Pulmonary artery endothelial cell (primary cell): ENCODE results near the gene ST3GAL3. TPM values are rescaled to one million over a fixed set of nuclear protein-coding genes. Genes with fewer than 3 reads are reported as not detected.

Source experiments
- DNase-seq: peaks from one replicate; pipeline ENCODE4 v3.0.0-alpha.2; 2011; ENCODE audit warnings: low read depth, low spot score
- total RNA-seq: library from RNA; depleted of rRNA; stranded (reverse); fragments of >200 nt; gene quantifications from 2 replicates; pipeline ENCODE4 v1.2.3, GENCODE V29; 2014

The ST3GAL3 gene
- total RNA-seq, 1 donor from 2014 or later, result 17.1 TPM

DNA sequence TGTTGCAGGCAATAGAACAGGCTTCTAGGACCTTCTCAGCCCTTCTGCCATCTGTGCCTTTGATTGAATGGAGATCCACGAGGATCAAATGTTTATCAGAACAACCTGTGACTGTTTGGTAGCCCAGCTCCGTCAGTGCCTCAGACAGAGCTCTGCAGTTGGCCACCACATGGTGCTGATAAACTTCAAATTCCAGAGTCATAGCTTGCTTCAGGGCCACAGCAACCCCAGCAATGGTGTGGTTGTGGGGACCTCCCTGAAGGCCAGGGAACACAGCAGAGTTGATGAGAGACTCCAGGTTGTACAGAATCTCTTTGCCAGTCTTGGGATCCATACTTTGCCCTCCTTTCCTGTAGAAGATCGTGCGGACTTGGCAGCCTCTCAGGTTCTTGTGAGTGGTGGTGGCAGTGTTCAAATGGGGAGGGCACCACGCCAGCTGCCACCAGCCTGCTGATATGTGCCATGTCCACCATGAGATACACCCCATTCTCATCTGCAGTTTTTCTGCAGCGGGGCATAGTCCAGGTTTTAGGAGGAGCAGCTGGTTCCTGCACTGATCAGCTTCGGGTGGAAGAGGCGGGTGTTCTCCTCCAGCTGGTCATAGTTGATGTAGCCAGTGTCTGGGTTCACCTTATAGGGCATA, 143.4 kb downstream of the ST3GAL3 start:
- no peak for DNase-seq

GRCh38 chr1:43851561-43852338, 144.4 kb downstream of the ST3GAL3 start:
- no peak for DNase-seq

GRCh38 chr1:43853161-43853921, 146.0 kb downstream of the ST3GAL3 start:
- DNase-seq, result peak; percentile 50

DNA sequence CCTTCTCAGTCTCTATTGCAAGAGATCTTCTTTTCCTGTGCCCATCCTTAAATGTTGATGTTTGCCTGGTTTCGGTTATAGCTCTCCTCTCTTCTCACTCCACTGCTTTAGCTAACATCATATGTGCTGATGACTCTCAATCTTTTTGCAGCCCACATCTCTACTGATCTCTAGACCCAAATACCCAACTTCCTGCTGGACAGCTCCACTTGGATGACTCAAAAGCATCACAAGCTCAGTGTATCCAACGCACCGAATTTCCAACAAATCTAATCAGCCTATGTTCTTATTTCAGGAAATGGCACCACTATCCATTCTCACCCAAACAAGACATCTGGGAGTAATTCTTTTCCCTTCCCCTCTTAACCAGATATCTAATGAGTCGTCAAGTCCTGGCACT, 147.1 kb downstream of the ST3GAL3 start:
- DNase-seq, result no peak

DNA sequence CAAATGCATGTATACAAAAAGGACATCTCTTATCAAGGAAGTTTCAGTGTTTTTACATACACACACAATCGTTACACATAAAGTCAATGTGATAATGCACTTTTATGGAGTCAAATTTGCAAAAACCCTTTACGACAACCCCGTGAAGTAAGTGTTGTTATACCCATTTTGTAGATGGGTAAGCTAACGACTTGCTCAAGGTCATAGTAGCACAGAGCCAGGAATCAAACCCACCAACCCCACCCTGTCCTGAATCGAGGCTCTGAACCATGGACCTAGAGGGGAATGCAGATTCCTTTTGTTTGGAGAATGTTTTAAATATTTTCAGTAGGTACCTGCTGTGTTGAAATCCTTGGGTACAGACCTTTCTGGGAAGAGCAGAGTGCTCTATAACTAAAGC, 148.9 kb downstream of the ST3GAL3 start:
- no peak for DNase-seq

DNA sequence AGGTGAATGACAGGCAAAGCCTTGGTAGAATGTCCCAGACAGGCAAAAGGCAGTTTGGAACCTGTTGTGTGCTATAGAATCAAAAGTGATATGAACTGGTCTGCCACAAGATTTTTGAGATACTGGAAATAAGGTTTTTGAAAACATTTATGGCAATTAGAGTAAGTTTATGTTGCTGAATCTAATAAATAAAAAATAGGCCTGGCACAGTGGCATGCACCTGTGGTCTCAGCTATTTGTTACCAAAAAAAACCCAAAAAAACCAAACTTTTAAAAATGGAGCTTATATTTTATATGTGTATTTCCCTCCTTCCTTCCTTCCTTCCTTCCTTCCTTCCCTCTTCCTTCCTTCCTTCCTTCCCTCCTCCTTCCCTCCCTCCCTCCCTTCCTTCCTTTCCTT, 149.8 kb downstream of the ST3GAL3 start:
- no peak for DNase-seq

- no peak for DNase-seq
Observed at GRCh38 chr1:43858324-43858723, 151.0 kb downstream of the ST3GAL3 start.

GRCh38 chr1:43861337-43861736, 154.0 kb downstream of the ST3GAL3 start:
- no peak for DNase-seq

DNA sequence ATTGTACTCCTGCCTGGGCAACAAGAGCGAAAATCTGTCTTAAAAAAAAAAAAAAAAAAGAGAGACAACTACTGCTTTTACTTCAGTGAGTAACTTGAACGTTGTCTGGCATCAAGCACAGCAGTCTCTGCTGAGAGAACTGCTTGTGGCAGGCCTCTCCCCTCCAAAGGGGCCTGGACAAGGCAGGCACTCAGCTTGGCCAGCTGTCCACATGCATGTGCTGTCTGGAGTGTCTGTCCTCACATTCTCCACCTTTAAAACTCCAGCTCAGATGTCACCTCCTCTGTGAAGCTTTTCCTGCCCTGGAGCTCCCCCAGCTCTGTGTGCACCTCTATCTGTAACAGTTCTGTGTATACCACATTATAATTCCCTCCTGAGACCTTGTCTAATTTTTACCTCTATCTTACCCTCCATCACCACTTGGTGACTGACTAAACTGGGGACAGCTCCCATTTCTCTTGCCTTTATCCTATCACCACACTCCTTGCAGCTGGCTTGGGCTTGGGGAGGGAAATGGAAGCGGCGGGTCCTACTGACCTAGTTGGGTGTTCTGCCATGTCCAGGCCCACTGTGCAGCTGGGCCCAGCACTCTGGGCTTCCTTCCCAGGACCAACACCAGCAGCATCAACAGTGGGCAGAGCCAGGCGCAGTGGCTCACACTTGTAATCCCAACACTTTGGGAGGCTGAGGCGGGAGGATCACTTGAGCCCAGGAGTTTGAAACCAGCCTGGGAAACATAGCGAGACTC, 154.8 kb downstream of the ST3GAL3 start:
- no peak for DNase-seq

DNA sequence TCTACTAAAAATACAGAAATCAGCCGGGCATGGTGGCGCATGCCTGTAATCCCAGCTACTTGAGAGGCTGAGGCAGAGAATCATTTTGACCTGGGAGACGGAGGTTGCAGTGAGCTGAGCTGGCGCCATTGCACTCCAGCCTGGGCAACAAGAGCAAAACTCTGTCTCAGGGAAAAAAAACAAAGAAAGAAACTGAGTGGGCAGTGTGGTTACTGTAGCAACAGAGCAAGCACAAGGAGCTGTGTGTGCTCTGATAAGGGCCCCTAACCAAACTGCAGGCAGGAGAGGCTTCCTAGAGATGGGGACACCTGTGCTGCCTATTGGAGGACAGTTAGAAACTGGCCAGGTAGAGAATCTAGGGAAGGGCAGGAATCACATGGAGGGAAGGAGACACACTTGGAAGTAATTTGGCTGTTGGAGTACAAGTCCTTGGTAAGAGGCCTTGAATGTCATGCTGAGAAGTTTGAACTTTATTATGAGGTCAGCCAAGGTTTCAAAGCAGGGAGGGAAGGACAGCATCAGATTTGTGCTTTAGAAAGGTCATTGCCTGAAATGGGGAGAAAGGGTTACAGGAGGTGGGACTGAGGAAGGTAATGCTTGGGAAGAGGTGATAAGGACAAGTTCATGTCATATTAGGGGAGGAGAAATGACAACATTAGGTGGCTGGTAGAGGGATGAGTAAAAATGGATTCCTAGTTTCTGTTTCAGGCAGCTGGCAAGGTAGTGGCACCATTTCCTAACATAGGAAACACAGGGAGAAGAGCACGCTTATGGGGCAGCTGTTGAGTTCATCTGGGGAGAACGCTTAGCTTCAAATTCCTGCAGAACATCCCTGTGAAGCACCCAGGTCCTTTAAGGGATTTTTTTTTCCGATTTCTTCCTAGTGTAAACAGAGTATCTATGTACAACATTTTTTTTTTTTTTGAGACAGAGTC, 157.0 kb downstream of the ST3GAL3 start:
- DNase-seq, result no peak

DNA sequence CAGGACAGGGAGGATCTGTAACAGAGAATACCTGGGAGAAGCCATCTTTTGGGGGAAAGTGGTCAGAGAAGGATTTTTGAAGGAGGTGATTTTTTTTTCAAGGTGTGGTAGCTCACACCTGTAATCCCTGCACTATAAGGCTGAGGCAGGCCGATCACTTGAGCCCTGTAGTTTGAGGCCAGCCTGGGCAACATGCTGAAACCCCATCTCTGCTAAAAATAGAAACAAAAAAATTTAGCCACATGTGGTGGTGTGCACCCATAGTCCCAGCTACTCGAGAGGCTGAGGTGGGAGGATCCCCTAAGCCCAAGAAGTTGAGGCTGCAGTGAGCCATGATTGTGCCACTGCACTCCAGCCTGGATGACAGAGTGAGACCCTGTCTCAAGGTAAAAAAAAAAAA, 158.9 kb downstream of the ST3GAL3 start:
- DNase-seq, result no peak

- DNase-seq, result no peak
Observed at GRCh38 chr1:43867976-43868740, 160.8 kb downstream of the ST3GAL3 start.

GRCh38 chr1:43868741-43869067, 161.4 kb downstream of the ST3GAL3 start:
- no peak for DNase-seq

- DNase-seq, result no peak
Observed at GRCh38 chr1:43870306-43870705, 163.0 kb downstream of the ST3GAL3 start.

- DNase-seq, result no peak
Observed at GRCh38 chr1:43871181-43871910, 164.0 kb downstream of the ST3GAL3 start.

DNA sequence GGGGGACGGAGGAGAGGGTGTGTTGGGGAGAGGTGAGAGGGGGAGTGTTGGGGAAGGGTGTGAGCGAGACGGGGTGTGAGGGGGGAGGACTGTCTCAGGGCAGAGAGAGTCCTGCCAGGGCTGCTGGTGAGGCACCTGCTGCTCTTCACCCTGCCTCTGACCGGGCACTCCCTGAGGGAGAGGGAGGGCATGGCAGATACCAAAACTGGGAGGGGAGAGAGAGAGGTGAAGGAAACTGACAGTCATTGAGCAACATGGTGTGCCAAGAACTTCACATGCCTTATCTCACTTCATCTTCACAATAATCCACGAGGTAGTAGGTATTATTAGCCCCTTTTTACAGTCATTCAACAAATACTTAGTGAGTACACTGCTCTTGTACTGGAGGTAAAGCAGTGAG, 164.9 kb downstream of the ST3GAL3 start:
- no peak for DNase-seq

DNA sequence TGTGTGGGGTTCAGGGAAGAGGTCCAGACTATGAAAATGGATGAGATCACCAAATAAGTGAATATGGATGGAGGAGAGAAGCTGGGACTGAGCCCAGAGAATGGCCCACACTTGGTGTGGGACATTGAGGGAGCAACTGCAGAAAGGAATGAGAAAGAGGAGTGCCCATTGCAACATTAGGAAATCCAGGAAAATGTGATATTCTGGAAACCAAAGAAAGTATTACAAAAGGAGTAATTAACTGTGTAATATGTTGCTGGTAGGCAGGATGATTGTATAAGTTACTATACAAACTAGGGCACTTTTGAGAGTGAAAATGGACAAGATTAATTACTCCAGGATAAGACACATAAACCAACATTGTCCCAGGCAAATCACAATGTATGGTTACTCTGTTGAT, 166.5 kb downstream of the ST3GAL3 start:
- DNase-seq, result no peak

DNA sequence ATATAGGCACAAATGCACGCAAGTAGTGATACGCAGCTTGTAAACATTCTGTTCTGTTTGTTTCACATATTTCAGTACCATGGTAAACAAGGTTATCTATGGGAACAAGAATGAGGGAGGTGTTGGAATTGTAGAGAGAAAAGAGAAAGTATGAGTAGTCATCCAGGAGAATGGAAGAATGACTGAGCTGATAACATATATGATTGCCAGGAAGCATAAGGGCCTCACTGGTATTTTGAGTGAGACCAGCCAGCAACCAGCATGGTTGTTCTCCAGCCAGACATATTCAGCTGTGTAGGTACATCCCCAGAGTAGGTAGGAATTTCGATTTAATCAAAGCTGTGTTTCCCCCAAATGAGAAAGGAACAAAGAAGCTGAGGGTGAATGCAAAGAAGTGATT, 167.4 kb downstream of the ST3GAL3 start:
- no peak for DNase-seq

GRCh38 chr1:43875331-43875730, 168.0 kb downstream of the ST3GAL3 start:
- no peak for DNase-seq
